ENCODE data around the gene ZFYVE28. TPM values are rescaled to one million over a fixed set of nuclear protein-coding genes. Genes with fewer than 3 reads are reported as not detected.

Gene ZFYVE28
- total RNA-seq, 1 donor from 2014 or later: 0.44 TPM

DNA sequence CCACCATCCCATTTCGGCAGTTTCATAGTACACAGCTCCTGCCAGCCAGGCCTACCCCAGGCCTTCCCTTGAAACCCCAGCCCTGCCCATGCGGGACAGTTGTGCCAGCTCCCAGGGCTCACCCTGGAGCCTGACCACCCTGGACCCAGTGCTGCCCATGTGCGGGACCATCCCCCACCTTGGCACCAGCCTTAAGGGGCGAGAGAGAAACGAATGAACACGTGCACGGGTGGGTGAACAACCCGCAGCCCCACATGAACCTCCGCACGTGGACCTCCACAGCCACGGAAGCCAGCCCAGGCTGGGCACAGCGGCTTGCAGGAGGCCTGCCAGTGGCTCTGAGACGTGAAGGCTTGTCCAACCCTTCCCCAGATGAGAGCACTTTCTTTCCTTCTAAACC is 80.5 kb downstream of the ZFYVE28 start:
- no peak overlapping the region for H3K27ac Mint-ChIP-seq (ENCODE audit: unreplicated experiment)
- DNase-seq (ENCODE audit: low spot score): peak; percentile 2
- no peaks in the 10 kb centered on the region for H3K9me3 Mint-ChIP-seq (ENCODE audit: unreplicated experiment)
- H3K4me3 Mint-ChIP-seq (ENCODE audit: unreplicated experiment): no peak overlapping the region
- peaks cover 6% of the 10 kb centered on the region for H3K36me3 Mint-ChIP-seq (ENCODE audit: low read depth, unreplicated experiment)
- peaks cover 2% of the 10 kb centered on the region for H3K27me3 Mint-ChIP-seq (ENCODE audit: unreplicated experiment)
- H3K4me1 Mint-ChIP-seq (ENCODE audit: unreplicated experiment): peaks cover 4% of the 10 kb centered on the region
- TF ChIP-seq, protein P1, sequence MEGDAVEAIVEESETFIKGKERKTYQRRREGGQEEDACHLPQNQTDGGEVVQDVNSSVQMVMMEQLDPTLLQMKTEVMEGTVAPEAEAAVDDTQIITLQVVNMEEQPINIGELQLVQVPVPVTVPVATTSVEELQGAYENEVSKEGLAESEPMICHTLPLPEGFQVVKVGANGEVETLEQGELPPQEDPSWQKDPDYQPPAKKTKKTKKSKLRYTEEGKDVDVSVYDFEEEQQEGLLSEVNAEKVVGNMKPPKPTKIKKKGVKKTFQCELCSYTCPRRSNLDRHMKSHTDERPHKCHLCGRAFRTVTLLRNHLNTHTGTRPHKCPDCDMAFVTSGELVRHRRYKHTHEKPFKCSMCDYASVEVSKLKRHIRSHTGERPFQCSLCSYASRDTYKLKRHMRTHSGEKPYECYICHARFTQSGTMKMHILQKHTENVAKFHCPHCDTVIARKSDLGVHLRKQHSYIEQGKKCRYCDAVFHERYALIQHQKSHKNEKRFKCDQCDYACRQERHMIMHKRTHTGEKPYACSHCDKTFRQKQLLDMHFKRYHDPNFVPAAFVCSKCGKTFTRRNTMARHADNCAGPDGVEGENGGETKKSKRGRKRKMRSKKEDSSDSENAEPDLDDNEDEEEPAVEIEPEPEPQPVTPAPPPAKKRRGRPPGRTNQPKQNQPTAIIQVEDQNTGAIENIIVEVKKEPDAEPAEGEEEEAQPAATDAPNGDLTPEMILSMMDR (IDR thresholded peaks at IDR 0.05; ENCODE audit: unreplicated experiment): no peak

DNA sequence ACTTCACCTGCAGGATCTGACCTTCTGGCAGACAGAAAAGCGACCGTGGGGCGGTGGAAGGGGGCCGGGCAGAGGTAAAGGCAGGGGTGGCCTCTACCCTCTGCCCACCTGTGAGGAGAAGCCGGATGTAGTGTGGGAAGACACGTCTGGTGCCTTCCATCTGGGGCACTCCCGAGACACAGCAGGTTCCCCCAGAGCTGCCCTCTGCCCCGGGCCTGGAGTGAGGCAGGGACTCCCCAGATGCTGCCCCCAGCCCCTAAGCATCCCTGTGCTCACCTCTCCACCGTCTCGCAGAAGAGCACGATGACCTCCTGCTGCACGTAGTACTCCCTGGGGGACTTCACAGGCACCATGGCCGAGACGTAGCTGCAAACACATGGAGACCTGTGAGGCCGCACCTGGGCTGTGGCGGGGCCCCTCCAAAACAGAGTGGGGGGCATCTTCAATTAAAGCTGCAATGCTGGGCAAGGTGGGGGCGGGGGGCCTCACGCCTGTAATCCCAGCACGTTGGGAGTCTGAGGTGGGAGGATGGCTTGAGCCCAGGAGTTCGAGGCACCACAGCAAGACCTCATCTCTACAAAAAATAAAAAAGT is 81.2 kb downstream of the ZFYVE28 start:
- H3K27me3 Mint-ChIP-seq (ENCODE audit: unreplicated experiment): peaks cover 2% of the 10 kb centered on the region
- no peaks in the 10 kb centered on the region for H3K9me3 Mint-ChIP-seq (ENCODE audit: unreplicated experiment)
- peaks cover 6% of the 10 kb centered on the region for H3K36me3 Mint-ChIP-seq (ENCODE audit: low read depth, unreplicated experiment)
- DNase-seq (ENCODE audit: low spot score): peak; percentile 2
- peaks cover 4% of the 10 kb centered on the region for H3K4me1 Mint-ChIP-seq (ENCODE audit: unreplicated experiment)
- no peak overlapping the region for H3K4me3 Mint-ChIP-seq (ENCODE audit: unreplicated experiment)
- no peak overlapping the region for H3K27ac Mint-ChIP-seq (ENCODE audit: unreplicated experiment)
- TF ChIP-seq, protein P1 (IDR thresholded peaks at IDR 0.05; ENCODE audit: unreplicated experiment): no peak

DNA sequence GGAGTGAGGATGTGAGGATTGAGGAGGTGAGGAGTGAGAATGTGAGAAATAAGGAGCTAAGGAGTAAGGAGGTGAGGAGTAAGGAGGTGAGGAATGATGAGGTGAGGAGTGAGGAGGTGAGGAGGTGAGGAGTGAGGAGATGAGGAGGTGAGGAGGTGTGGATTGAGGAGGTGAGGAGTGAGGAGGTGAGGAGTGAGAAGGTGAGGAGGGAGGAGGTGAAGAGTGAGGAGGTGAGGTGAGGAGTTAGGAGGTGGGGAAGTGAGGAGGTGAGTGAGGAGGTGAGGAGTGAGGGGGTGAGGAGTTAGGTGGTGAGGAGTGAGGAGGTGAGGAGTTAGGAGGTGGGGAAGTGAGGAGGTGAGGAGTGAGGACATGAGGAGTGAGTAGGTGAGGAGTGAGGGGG is 81.8 kb downstream of the ZFYVE28 start:
- peaks cover 2% of the 10 kb centered on the region for H3K27me3 Mint-ChIP-seq (ENCODE audit: unreplicated experiment)
- DNase-seq (ENCODE audit: low spot score): no peak
- TF ChIP-seq, protein P1 (IDR thresholded peaks at IDR 0.05; ENCODE audit: unreplicated experiment): no peak
- H3K36me3 Mint-ChIP-seq (ENCODE audit: low read depth, unreplicated experiment): peaks cover 6% of the 10 kb centered on the region
- H3K4me1 Mint-ChIP-seq (ENCODE audit: unreplicated experiment): peaks cover 4% of the 10 kb centered on the region
- no peaks in the 10 kb centered on the region for H3K9me3 Mint-ChIP-seq (ENCODE audit: unreplicated experiment)
- H3K27ac Mint-ChIP-seq (ENCODE audit: unreplicated experiment): no peak overlapping the region
- H3K4me3 Mint-ChIP-seq (ENCODE audit: unreplicated experiment): no peak overlapping the region

DNA sequence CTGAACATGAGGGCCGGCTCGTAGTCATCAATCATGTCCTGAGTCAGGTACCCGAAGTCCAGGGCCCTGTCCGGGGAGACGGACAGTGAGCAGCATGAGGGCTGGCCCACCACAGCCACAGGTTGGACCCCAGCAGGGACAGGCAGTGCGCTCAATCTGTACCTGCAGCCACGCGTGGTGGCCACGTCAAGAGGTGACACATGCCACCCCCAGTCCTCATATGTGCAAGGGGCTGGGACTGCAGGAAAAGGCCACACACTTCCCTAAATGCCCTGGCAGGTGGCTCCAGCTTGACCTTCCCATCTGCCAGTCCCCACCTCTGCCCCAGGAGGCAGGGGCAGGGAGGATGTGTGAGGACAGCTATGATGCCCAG is 82.7 kb downstream of the ZFYVE28 start:
- no peaks in the 10 kb centered on the region for H3K9me3 Mint-ChIP-seq (ENCODE audit: unreplicated experiment)
- peaks cover 4% of the 10 kb centered on the region for H3K4me1 Mint-ChIP-seq (ENCODE audit: unreplicated experiment)
- TF ChIP-seq, protein P1 (IDR thresholded peaks at IDR 0.05; ENCODE audit: unreplicated experiment): no peak
- H3K4me3 Mint-ChIP-seq (ENCODE audit: unreplicated experiment): no peak overlapping the region
- H3K27me3 Mint-ChIP-seq (ENCODE audit: unreplicated experiment): peaks cover 2% of the 10 kb centered on the region
- DNase-seq (ENCODE audit: low spot score): peak; percentile 5
- H3K27ac Mint-ChIP-seq (ENCODE audit: unreplicated experiment): no peak overlapping the region
- H3K36me3 Mint-ChIP-seq (ENCODE audit: low read depth, unreplicated experiment): peaks cover 6% of the 10 kb centered on the region

DNA sequence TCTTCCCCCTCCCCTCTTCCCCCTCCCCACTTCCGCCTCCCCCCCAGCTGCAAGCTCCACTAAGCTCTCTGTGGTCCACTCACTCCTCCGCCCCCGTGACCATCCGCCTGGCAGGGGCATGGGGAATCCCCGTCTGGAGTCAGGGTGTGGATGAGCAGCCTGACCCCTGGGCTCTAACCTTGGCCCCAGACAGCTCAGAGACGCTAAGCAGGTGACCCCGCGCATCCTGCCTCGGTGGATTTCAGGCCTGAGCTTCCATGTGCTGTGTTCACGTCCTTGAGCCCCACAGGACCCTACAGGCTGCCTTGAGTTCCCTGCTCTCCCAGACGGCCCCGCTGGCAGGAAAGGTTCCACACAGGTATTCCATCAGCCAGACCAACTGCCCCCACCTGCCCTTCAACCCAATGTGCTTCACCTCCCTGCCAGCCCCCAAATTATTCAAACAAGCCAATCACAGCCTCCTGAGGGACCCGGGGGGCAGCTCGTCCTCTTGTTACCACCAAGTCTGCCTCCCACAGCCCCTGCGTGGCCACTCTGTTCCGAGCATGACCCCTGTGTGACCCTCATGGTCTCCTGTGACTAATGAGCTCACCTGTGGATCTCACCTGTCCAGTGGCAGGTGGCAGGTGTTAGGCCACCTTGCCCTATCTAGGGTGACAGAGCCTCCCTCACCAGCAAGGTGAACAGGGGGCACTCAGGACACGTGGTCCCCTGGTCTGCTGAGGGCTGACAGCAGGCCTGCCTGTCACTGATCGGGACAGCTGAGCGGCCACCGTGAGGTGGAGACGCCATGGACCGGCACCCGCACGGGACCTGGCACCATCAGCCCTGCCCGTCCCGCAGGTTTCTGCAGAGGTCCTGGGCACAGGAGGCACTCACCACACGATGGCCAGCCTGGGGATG is 83.4 kb downstream of the ZFYVE28 start:
- Mint-ChIP-seq H3K4me3 (ENCODE audit: unreplicated experiment) (no peak overlapping the region), H3K9me3 (ENCODE audit: unreplicated experiment) (no peaks in the 10 kb centered on the region), H3K4me1 (ENCODE audit: unreplicated experiment) (peaks cover 4% of the 10 kb centered on the region), H3K27me3 (ENCODE audit: unreplicated experiment) (peaks cover 4% of the 10 kb centered on the region), H3K36me3 (ENCODE audit: low read depth, unreplicated experiment) (peaks cover 6% of the 10 kb centered on the region), H3K27ac (ENCODE audit: unreplicated experiment) (no peak overlapping the region)
- DNase-seq (ENCODE audit: low spot score): peak; percentile 3
- TF ChIP-seq, protein P1 (IDR thresholded peaks at IDR 0.05; ENCODE audit: unreplicated experiment): no peak

All from endothelial cell (in vitro differentiated cells).